GM18951 (cell line): ENCODE results near the gene TSPEAR.
"Not testable (repeated sequence)": the region's sequence is repeated elsewhere in the genome, so short reads cannot be mapped to it uniquely, and the experiment has no call there.

Source experiments
- POLR2A ChIP-seq: IDR thresholded peaks from 4 replicates; pipeline ENCODE4 v1.6.1; 2011; ENCODE audit warnings: mild to moderate bottlenecking; ENCODE audit not compliant: insufficient read length, insufficient read depth; ENCODE audit errors: extremely low read depth
- in situ Hi-C: fragments of 300-500 bp; cut with MboI; formaldehyde crosslinking; loops from one replicate; pipeline ENCODE4 v1.12.0; 2022; ENCODE audit warnings: low sequenced_read_pairs, mixed read lengths, inconsistent platforms; ENCODE audit not compliant: unreplicated experiment

The TSPEAR gene

GRCh38 chr21:44700101-44701022 is 11.0 kb downstream of the TSPEAR start:
- no peak for TF ChIP-seq POLR2A
- in situ Hi-C loops = no loop called here

- in situ Hi-C loops = no loop called here
- TF ChIP-seq POLR2A = no peak
Measured at GRCh38 chr21:44699502-44700001, 11.8 kb downstream of the TSPEAR start.

GRCh38 chr21:44697811-44698734 is 13.3 kb downstream of the TSPEAR start:
- in situ Hi-C loops = no loop called here
- no peak for TF ChIP-seq POLR2A

GRCh38 chr21:44697172-44697810 is 14.1 kb downstream of the TSPEAR start, which contains the start of gene KRTAP10-12:
Gene KRTAP10-12 (plus strand): TSS chr21:44697172. CDS start chr21:44697202, 30 bp downstream.
- in situ Hi-C loops = not testable (repeated sequence)

- in situ Hi-C loops = no loop called here
- TF ChIP-seq POLR2A = no peak
Measured at GRCh38 chr21:44696572-44696971, 14.8 kb downstream of the TSPEAR start.

GRCh38 chr21:44695641-44696040 is 15.7 kb downstream of the TSPEAR start:
- in situ Hi-C loops = no loop called here
- no peak for TF ChIP-seq POLR2A

GRCh38 chr21:44695184-44695583 is 16.2 kb downstream of the TSPEAR start:
- in situ Hi-C loops = no loop called here
- no peak for TF ChIP-seq POLR2A

- no peak for TF ChIP-seq POLR2A
- in situ Hi-C loops = no loop called here
Measured at GRCh38 chr21:44694776-44695175, 16.6 kb downstream of the TSPEAR start.

- in situ Hi-C loops = no loop called here
- no peak for TF ChIP-seq POLR2A
Measured at GRCh38 chr21:44692798-44693512, 18.4 kb downstream of the TSPEAR start.

- no peak for TF ChIP-seq POLR2A
- in situ Hi-C loops = no loop called here
Measured at GRCh38 chr21:44691686-44692085, 19.7 kb downstream of the TSPEAR start.

GRCh38 chr21:44689740-44690139 is 21.6 kb downstream of the TSPEAR start:
- in situ Hi-C loops = not testable (repeated sequence)

GRCh38 chr21:44687671-44688070 is 23.7 kb downstream of the TSPEAR start:
- in situ Hi-C loops = no loop called here
- no peak for TF ChIP-seq POLR2A

- in situ Hi-C loops = no loop called here
- TF ChIP-seq POLR2A = no peak
Measured at GRCh38 chr21:44686843-44687561, 24.4 kb downstream of the TSPEAR start.
